Measurements from ENCODE around the gene PRDM10.
"Not testable (repeated sequence)": the region's sequence is repeated elsewhere in the genome, so short reads cannot be mapped to it uniquely, and the experiment has no call there.

The PRDM10 gene

GRCh38 chr11:129980086-129980485 lies 22.5 kb downstream of the PRDM10 start:
- no peak for DNase-seq (ENCODE audit: low spot score in 2 of 2)
- Histone ChIP-seq H3K9me3 (no peaks in the 10 kb centered on the region), H3K4me1 (0 out of 2 replicates have a peak, but pooled peaks cover 3% of the 10 kb centered on the region), H3K27me3 (ENCODE audit: low read depth) (no peaks in the 10 kb centered on the region), H3K36me3 (replicated peaks) (no peaks in the 10 kb centered on the region), H3K4me3 (no peak overlapping the region)
- in situ Hi-C loops (cut with MboI; ENCODE audit: low sequenced_read_pairs), result no loop called here

DNA sequence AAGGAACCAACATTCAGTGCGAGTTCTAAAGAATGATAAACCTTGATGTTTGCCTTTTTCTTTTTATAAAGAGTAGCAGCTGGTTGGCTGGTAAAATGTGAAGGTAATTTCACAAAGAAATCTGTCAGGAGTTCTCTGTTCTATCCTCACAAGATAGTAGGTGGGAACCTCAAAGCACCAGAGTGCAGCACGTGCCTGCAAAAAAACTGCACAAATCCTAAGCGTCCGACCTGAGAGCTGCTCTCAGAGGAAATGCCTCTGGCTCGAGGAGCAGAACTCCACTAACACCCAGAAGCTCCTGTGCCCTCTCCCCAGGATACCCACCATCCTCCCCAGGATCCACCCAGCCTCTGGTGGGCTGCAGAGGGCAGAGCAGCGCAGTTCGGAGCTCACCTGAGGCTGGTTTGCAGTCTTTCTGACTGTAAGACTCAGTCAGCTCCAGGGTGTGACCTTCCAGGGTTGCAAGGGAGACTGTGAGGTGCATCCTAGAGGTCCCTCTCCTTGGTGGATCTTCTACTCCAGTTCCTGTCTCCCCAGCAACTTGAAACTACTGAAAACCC lies 23.5 kb downstream of the PRDM10 start:
- Histone ChIP-seq H3K4me3 (no peak overlapping the region), H3K36me3 (replicated peaks) (no peaks in the 10 kb centered on the region), H3K4me1 (0 out of 2 replicates have a peak, but pooled peaks cover 3% of the 10 kb centered on the region), H3K27me3 (ENCODE audit: low read depth) (no peaks in the 10 kb centered on the region), H3K9me3 (no peaks in the 10 kb centered on the region)
- in situ Hi-C loops (cut with MboI; ENCODE audit: low sequenced_read_pairs), result no loop called here
- no peak for DNase-seq (ENCODE audit: low spot score in 2 of 2)

DNA sequence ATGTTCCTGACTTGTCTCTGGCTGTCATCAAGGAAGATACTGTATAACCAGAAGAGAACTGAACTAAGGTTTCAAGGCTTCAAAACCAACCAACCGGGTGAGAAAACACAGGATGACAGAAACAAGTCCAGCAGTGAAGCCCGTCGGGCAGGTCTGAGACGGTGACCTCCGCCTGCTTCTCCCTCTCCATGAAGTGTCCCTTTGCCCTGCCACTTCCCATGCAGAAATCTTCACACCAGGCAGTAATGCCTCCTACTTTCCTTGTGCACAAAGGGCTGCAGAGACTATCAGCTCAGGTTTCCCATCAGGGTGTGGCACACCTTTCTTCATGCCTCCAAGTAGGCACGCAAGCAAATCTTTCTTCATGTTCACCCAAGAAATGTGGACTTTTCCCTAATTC lies 24.2 kb downstream of the PRDM10 start:
- Histone ChIP-seq H3K4me1 (0 out of 2 replicates have a peak, but pooled peaks cover 3% of the 10 kb centered on the region), H3K36me3 (replicated peaks) (no peaks in the 10 kb centered on the region), H3K9me3 (no peaks in the 10 kb centered on the region), H3K4me3 (no peak overlapping the region), H3K27me3 (ENCODE audit: low read depth) (no peaks in the 10 kb centered on the region)
- in situ Hi-C loops (cut with MboI; ENCODE audit: low sequenced_read_pairs), result no loop called here
- no peak for DNase-seq (ENCODE audit: low spot score in 2 of 2)

DNA sequence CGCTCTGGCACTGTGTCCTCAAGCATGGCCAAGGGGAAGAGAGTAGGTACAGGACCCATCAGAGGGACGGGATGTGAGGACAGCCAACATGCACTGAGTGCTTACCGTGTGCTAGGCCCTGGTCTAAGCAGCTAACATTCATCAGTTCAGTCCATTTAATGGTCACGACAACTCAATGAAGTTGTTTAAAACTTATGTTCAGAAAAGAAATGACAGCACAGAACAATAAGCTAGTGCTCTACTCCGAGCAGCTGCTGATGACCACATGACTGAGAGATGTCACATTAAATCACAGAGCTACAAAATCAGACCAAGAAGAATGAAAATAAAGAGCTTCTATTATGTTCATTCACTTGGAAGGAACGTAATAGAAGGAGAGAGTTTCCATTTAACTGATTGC lies 26.3 kb downstream of the PRDM10 start:
- in situ Hi-C loops (cut with MboI; ENCODE audit: low sequenced_read_pairs), result no loop called here
- no peak overlapping the region for H3K4me3 ChIP-seq
- H3K27me3 ChIP-seq (ENCODE audit: low read depth), result no peaks in the 10 kb centered on the region
- H3K36me3 ChIP-seq (replicated peaks), result no peaks in the 10 kb centered on the region
- peaks cover 8% of the 10 kb centered on the region; the same call in 1 of the 2 replicates for H3K4me1 ChIP-seq
- DNase-seq (ENCODE audit: low spot score in 2 of 2), result no peak
- no peaks in the 10 kb centered on the region for H3K9me3 ChIP-seq

DNA sequence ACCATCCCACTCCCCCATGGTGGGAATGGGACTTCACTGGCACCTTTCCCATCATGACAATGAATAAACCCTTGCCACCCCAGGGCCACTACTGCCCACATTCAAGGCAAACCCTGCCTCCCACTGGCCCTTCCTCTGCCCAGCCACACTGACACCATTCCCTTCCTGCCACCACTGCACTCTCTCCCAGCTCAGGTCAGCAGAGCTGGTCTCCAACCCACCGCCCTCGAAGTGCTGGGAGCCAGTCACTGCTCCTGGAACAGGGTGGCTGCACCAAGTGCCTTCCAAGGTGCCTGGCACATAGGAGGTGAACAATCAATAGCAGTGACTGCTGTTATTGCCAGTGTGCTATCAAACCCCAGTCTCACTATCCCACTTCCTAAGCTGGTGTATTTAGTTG lies 27.1 kb downstream of the PRDM10 start:
- no peaks in the 10 kb centered on the region for H3K36me3 ChIP-seq (replicated peaks)
- no peaks in the 10 kb centered on the region for H3K27me3 ChIP-seq (ENCODE audit: low read depth)
- H3K4me1 ChIP-seq, result peaks cover 8% of the 10 kb centered on the region; the same call in 1 of the 2 replicates
- in situ Hi-C loops (cut with MboI; ENCODE audit: low sequenced_read_pairs), result no loop called here
- no peaks in the 10 kb centered on the region for H3K9me3 ChIP-seq
- no peak for DNase-seq (ENCODE audit: low spot score in 2 of 2)
- no peak overlapping the region for H3K4me3 ChIP-seq

- H3K27me3 ChIP-seq (ENCODE audit: low read depth), result no peaks in the 10 kb centered on the region
- H3K4me3 ChIP-seq, result no peak overlapping the region
- no peak for DNase-seq (ENCODE audit: low spot score in 2 of 2)
- in situ Hi-C loops (cut with MboI; ENCODE audit: low sequenced_read_pairs), result no loop called here
- no peaks in the 10 kb centered on the region for H3K36me3 ChIP-seq (replicated peaks)
- H3K4me1 ChIP-seq, result peaks cover 8% of the 10 kb centered on the region; the same call in 1 of the 2 replicates
- no peaks in the 10 kb centered on the region for H3K9me3 ChIP-seq
Measured at GRCh38 chr11:129974672-129975071, 28.0 kb downstream of the PRDM10 start.

DNA sequence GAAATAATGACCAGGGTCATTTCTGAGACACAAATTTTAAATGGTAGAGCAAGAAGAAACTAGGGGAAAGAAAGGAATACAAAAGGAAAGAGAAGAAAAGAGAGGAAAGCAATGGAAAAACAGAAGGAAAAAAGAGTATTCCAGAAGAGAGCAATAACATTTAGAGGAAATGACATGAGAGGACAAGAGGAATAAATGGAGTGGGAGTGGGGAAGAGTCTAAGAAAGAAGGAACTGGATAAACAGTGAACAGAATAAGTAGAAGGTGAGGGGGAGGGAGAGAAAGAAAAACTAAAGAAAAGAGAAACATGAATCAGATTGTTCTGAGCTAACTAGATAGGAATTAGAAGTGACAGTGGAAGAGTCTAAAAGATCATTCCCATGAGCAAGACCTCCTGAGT lies 28.4 kb downstream of the PRDM10 start:
- H3K36me3 ChIP-seq (replicated peaks), result no peaks in the 10 kb centered on the region
- in situ Hi-C loops (cut with MboI; ENCODE audit: low sequenced_read_pairs), result no loop called here
- peaks cover 8% of the 10 kb centered on the region; the same call in 1 of the 2 replicates for H3K4me1 ChIP-seq
- H3K4me3 ChIP-seq, result no peak overlapping the region
- H3K9me3 ChIP-seq, result no peaks in the 10 kb centered on the region
- no peaks in the 10 kb centered on the region for H3K27me3 ChIP-seq (ENCODE audit: low read depth)
- DNase-seq (ENCODE audit: low spot score in 2 of 2), result no peak

- no peak overlapping the region for H3K4me3 ChIP-seq
- DNase-seq (ENCODE audit: low spot score in 2 of 2), result no peak
- peaks cover 8% of the 10 kb centered on the region; the same call in 1 of the 2 replicates for H3K4me1 ChIP-seq
- no peaks in the 10 kb centered on the region for H3K27me3 ChIP-seq (ENCODE audit: low read depth)
- in situ Hi-C loops (cut with MboI; ENCODE audit: low sequenced_read_pairs), result no loop called here
- no peaks in the 10 kb centered on the region for H3K9me3 ChIP-seq
- H3K36me3 ChIP-seq (replicated peaks), result no peaks in the 10 kb centered on the region
Measured at GRCh38 chr11:129973809-129974208, 28.8 kb downstream of the PRDM10 start.

GRCh38 chr11:129973068-129973467 lies 29.6 kb downstream of the PRDM10 start:
- no peak for DNase-seq (ENCODE audit: low spot score in 2 of 2)
- H3K4me3 ChIP-seq, result no peak overlapping the region
- no peaks in the 10 kb centered on the region for H3K9me3 ChIP-seq
- H3K27me3 ChIP-seq (ENCODE audit: low read depth), result no peaks in the 10 kb centered on the region
- H3K36me3 ChIP-seq (replicated peaks), result no peaks in the 10 kb centered on the region
- peaks cover 10% of the 10 kb centered on the region for H3K4me1 ChIP-seq
- in situ Hi-C loops (cut with MboI; ENCODE audit: low sequenced_read_pairs), result no loop called here

DNA sequence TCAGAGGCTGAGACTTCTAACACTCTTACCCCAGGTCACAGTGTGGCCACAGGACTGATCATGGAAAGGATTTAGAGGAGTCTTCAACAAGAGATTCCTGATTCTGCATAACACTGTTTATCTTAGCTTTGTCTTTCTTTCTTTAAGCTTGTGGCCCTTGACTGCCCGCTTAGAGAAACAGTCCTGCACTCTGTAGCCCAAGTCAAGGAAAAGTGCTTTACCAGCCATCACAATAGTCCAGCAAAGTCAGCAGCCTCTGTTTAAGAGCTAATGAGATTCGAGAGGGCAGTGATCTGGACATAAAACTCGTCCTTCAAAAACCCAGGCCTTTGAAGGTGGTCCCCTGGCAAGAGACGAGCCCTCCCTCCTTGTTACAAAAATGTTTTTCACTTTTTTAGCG lies 30.0 kb downstream of the PRDM10 start:
- in situ Hi-C loops (cut with MboI; ENCODE audit: low sequenced_read_pairs), result no loop called here
- no peak overlapping the region for H3K4me3 ChIP-seq
- no peaks in the 10 kb centered on the region for H3K36me3 ChIP-seq (replicated peaks)
- H3K9me3 ChIP-seq, result no peaks in the 10 kb centered on the region
- DNase-seq (ENCODE audit: low spot score in 2 of 2), result no peak
- no peaks in the 10 kb centered on the region for H3K27me3 ChIP-seq (ENCODE audit: low read depth)
- H3K4me1 ChIP-seq, result peaks cover 12% of the 10 kb centered on the region

DNA sequence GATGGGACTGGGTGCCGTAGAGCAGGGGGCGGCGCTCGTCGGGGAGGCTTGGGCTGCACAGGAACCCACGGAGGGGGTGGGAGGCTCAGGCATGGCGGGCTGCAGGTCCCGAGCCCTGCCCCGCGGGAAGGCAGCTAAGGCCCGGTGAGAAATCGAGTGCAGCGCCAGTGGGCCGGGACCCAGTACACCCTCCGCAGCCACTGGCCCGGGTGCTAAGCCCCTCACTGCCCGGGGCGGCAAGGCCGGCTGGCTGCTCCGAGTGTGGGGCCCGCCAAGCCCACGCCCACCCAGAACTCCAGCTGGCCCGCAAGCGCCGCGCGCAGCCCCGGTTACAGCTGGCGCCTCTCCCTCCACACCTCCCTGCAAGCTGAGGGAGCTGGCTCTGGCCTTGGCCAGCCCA lies 30.8 kb downstream of the PRDM10 start:
- DNase-seq (ENCODE audit: low spot score in 2 of 2); H3K36me3 ChIP-seq (replicated peaks); H3K27me3 ChIP-seq (ENCODE audit: low read depth); H3K4me3 ChIP-seq; in situ Hi-C loops (cut with MboI; ENCODE audit: low sequenced_read_pairs); H3K9me3 ChIP-seq: not testable (repeated sequence)
- H3K4me1 ChIP-seq, result peaks cover 12% of the 10 kb centered on the region

- H3K36me3 ChIP-seq (replicated peaks), result no peaks in the 10 kb centered on the region
- H3K4me3 ChIP-seq, result no peak overlapping the region
- H3K4me1 ChIP-seq, result peaks cover 9% of the 10 kb centered on the region
- no peak for DNase-seq (ENCODE audit: low spot score in 2 of 2)
- in situ Hi-C loops (cut with MboI; ENCODE audit: low sequenced_read_pairs), result no loop called here
- no peaks in the 10 kb centered on the region for H3K9me3 ChIP-seq
- no peaks in the 10 kb centered on the region for H3K27me3 ChIP-seq (ENCODE audit: low read depth)
Measured at GRCh38 chr11:129969920-129970319, 32.7 kb downstream of the PRDM10 start.

DNA sequence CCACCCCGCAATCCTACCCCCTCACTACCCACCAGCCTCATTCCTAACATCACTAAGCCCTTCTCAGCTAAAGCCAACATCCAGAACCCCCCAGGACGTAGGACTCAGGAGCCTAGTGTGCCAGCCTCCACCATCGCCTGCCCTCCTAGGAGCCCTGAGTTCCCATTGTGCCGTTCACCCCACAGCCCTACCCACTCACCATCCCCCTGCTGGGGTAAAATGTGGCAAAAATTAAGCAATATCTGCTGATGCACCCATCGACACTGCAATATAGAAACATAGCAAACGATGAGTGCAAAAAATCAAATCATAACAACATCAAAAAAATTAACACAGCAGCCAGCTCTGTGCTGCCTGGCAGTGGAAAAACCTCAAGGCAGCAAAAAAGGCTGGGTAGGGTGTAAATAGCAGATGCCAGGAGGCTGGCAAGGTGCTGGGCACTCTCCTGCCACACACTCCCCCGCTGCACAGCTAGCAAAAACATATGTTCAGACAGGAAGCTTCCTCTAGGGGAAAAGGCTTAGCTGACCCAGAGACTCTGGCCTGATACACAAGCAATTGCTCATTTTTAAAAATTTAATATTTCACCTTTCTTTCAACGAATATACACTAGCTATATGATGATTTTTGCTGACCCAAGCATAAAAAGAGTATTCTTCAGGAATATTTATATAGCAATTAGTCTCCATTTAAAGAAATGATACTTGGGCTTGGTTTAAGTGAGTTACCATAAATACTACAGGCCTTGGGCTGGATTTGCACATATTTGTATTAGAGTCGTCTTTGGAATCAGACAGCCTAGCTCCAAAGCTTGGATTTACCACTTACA lies 33.8 kb downstream of the PRDM10 start:
- H3K9me3 ChIP-seq, result no peaks in the 10 kb centered on the region
- H3K4me1 ChIP-seq, result peaks cover 9% of the 10 kb centered on the region
- in situ Hi-C loops (cut with MboI; ENCODE audit: low sequenced_read_pairs), result no loop called here
- no peaks in the 10 kb centered on the region for H3K27me3 ChIP-seq (ENCODE audit: low read depth)
- H3K4me3 ChIP-seq, result no peak overlapping the region
- no peaks in the 10 kb centered on the region for H3K36me3 ChIP-seq (replicated peaks)
- DNase-seq (ENCODE audit: low spot score in 2 of 2), result no peak

GRCh38 chr11:129967996-129968395 lies 34.6 kb downstream of the PRDM10 start:
- in situ Hi-C loops (cut with MboI; ENCODE audit: low sequenced_read_pairs), result no loop called here
- peaks cover 9% of the 10 kb centered on the region for H3K4me1 ChIP-seq

More at GRCh38 chr11:129967996-129968395, 34.6 kb downstream of the PRDM10 start:
- Histone ChIP-seq H3K36me3 (replicated peaks) (no peaks in the 10 kb centered on the region), H3K9me3 (no peaks in the 10 kb centered on the region), H3K4me3 (no peak overlapping the region), H3K27me3 (ENCODE audit: low read depth) (no peaks in the 10 kb centered on the region)
- DNase-seq (ENCODE audit: low spot score in 2 of 2), result no peak
